IPS DF 6.9 (cell line): ENCODE measurements around the gene LIG1.
A peak's percentile ranks its signal among the peaks of the same experiment; 100 is the strongest.

Source experiments
- DNase-seq: peaks from one replicate; pipeline ENCODE4 v3.0.0-alpha.2; 2013; ENCODE audit warnings: low read depth, low spot score
- H3K27ac ChIP-seq: one replicate; pipeline ENCODE4 v1.5.1; 2013; ENCODE audit warnings: low read length, control low read depth
- H3K27me3 ChIP-seq: 2 replicates; pipeline ENCODE4 v1.6.1; 2013; ENCODE audit warnings: mild to moderate bottlenecking, low read length; ENCODE audit not compliant: control insufficient read depth, insufficient read depth
- H3K36me3 ChIP-seq: 2 replicates; pipeline ENCODE4 v1.6.1; 2013; ENCODE audit warnings: low read length; ENCODE audit not compliant: control insufficient read depth, insufficient read depth
- H3K4me1 ChIP-seq: 2 replicates; pipeline ENCODE4 v1.6.1; 2013; ENCODE audit warnings: low read length; ENCODE audit not compliant: control insufficient read depth, insufficient read depth
- H3K4me3 ChIP-seq: 2 replicates; pipeline ENCODE4 v1.5.1; 2013; ENCODE audit warnings: mild to moderate bottlenecking, low read length
- H3K9me3 ChIP-seq: 2 replicates; pipeline ENCODE4 v1.6.1; 2013; ENCODE audit warnings: low read length, inconsistent platforms; ENCODE audit not compliant: control insufficient read depth, insufficient read depth
- WGBS: extraction: QIAGEN DNeasy Blood & Tissue Kit; methylation state at CpG from one replicate; pipeline ENCODE4 v1.1.7; 2013; ENCODE audit warnings: mixed read lengths, missing lambda C conversion rate; ENCODE audit not compliant: insufficient read length, insufficient coverage; 5-methylcytosine and 5-hydroxymethylcytosine counted together

LIG1 gene

GRCh38 chr19:48196321-48196763 lies 26.2 kb upstream of the LIG1 start:
- H3K4me1 ChIP-seq = peaks cover 2% of the 10 kb centered on the region; the same call in 1 of the 2 replicates
- no peak for DNase-seq
- H3K27me3 ChIP-seq = no peaks in the 10 kb centered on the region
- no peaks in the 10 kb centered on the region for H3K9me3 ChIP-seq
- H3K27ac ChIP-seq = no peak overlapping the region
- no peaks in the 10 kb centered on the region; the same call in 1 of the 2 replicates for H3K36me3 ChIP-seq
- no peak overlapping the region for H3K4me3 ChIP-seq
- WGBS = no CpG with 5 or more reads among the region's 23 CpGs

GRCh38 chr19:48194844-48195830 lies 25.0 kb upstream of the LIG1 start:
- Histone ChIP-seq H3K27ac (no peak overlapping the region), H3K27me3 (no peaks in the 10 kb centered on the region), H3K4me1 (peaks cover 2% of the 10 kb centered on the region; the same call in 1 of the 2 replicates), H3K9me3 (no peaks in the 10 kb centered on the region), H3K36me3 (no peaks in the 10 kb centered on the region; the same call in 1 of the 2 replicates), H3K4me3 (no peak overlapping the region)
- no peak for DNase-seq
- WGBS = no CpG with 5 or more reads among the region's 95 CpGs

GRCh38 chr19:48194041-48194843 lies 24.1 kb upstream of the LIG1 start:
- DNase-seq = no peak
- no peaks in the 10 kb centered on the region for H3K9me3 ChIP-seq
- H3K27me3 ChIP-seq = no peaks in the 10 kb centered on the region
- no peak overlapping the region for H3K4me3 ChIP-seq
- H3K4me1 ChIP-seq = peaks cover 2% of the 10 kb centered on the region; the same call in 1 of the 2 replicates
- no peak overlapping the region for H3K27ac ChIP-seq
- WGBS = no CpG with 5 or more reads among the region's 36 CpGs
- H3K36me3 ChIP-seq = no peaks in the 10 kb centered on the region; the same call in 1 of the 2 replicates

GRCh38 chr19:48192750-48193149 lies 22.6 kb upstream of the LIG1 start:
- Histone ChIP-seq H3K27me3 (no peaks in the 10 kb centered on the region), H3K9me3 (no peaks in the 10 kb centered on the region), H3K36me3 (no peaks in the 10 kb centered on the region; the same call in none of the 2 replicates), H3K4me1 (peaks cover 2% of the 10 kb centered on the region; the same call in 1 of the 2 replicates), H3K27ac (no peak overlapping the region), H3K4me3 (no peak overlapping the region)
- no CpG with 5 or more reads among the region's 7 CpGs for WGBS
- DNase-seq = no peak

- no peak overlapping the region for H3K27ac ChIP-seq
- DNase-seq = no peak
- no peaks in the 10 kb centered on the region for H3K9me3 ChIP-seq
- H3K4me1 ChIP-seq = peaks cover 2% of the 10 kb centered on the region; the same call in 1 of the 2 replicates
- H3K36me3 ChIP-seq = no peaks in the 10 kb centered on the region; the same call in none of the 2 replicates
- no peaks in the 10 kb centered on the region for H3K27me3 ChIP-seq
- no CpG with 5 or more reads among the region's 3 CpGs for WGBS
- no peak overlapping the region for H3K4me3 ChIP-seq
Measured at GRCh38 chr19:48190885-48191284, 20.7 kb upstream of the LIG1 start.

GRCh38 chr19:48190288-48190884 lies 20.2 kb upstream of the LIG1 start:
- WGBS = no CpG with 5 or more reads among the region's 13 CpGs
- Histone ChIP-seq H3K36me3 (no peaks in the 10 kb centered on the region; the same call in none of the 2 replicates), H3K4me1 (peaks cover 2% of the 10 kb centered on the region; the same call in 1 of the 2 replicates), H3K4me3 (no peak overlapping the region), H3K27me3 (no peaks in the 10 kb centered on the region), H3K9me3 (no peaks in the 10 kb centered on the region), H3K27ac (no peak overlapping the region)
- peak; percentile 95 for DNase-seq

- Histone ChIP-seq H3K27me3 (no peaks in the 10 kb centered on the region), H3K4me3 (no peak overlapping the region), H3K36me3 (no peaks in the 10 kb centered on the region; the same call in 1 of the 2 replicates), H3K4me1 (no peaks in the 10 kb centered on the region), H3K9me3 (no peaks in the 10 kb centered on the region), H3K27ac (no peak overlapping the region)
- no peak for DNase-seq
- WGBS = no CpG with 5 or more reads among the region's 8 CpGs
Measured at GRCh38 chr19:48186541-48186991, 16.4 kb upstream of the LIG1 start.

GRCh38 chr19:48186015-48186414 lies 15.9 kb upstream of the LIG1 start:
- no peak for DNase-seq
- no CpG with 5 or more reads among the region's 5 CpGs for WGBS
- Histone ChIP-seq H3K4me1 (no peaks in the 10 kb centered on the region), H3K36me3 (no peaks in the 10 kb centered on the region; the same call in 1 of the 2 replicates), H3K9me3 (no peaks in the 10 kb centered on the region), H3K4me3 (no peak overlapping the region), H3K27ac (no peak overlapping the region), H3K27me3 (no peaks in the 10 kb centered on the region)

GRCh38 chr19:48183356-48183755 lies 13.2 kb upstream of the LIG1 start:
- WGBS = no CpG with 5 or more reads among the region's 9 CpGs
- H3K36me3 ChIP-seq = no peaks in the 10 kb centered on the region
- no peaks in the 10 kb centered on the region for H3K4me1 ChIP-seq
- no peak for DNase-seq
- no peaks in the 10 kb centered on the region for H3K27me3 ChIP-seq
- H3K27ac ChIP-seq = no peak overlapping the region
- no peaks in the 10 kb centered on the region for H3K9me3 ChIP-seq
- H3K4me3 ChIP-seq = no peak overlapping the region

- no peaks in the 10 kb centered on the region for H3K9me3 ChIP-seq
- no peak overlapping the region for H3K27ac ChIP-seq
- H3K36me3 ChIP-seq = no peaks in the 10 kb centered on the region
- H3K27me3 ChIP-seq = no peaks in the 10 kb centered on the region
- no peak for DNase-seq
- H3K4me1 ChIP-seq = no peaks in the 10 kb centered on the region
- H3K4me3 ChIP-seq = no peak overlapping the region
- WGBS = no CpG with 5 or more reads among the region's 38 CpGs
Measured at GRCh38 chr19:48182434-48182833, 12.3 kb upstream of the LIG1 start.
